NCI-H524 (cell line): Measurements from ENCODE around the gene PIF1.
A peak's percentile ranks its signal among the peaks of the same experiment; 100 is the strongest.

Experiments used
- DNase-seq, 2 experiments: peaks; one replicate each; lab custom pipeline; 2025; lab: John Stamatoyannopoulos, UW

Gene PIF1

DNA sequence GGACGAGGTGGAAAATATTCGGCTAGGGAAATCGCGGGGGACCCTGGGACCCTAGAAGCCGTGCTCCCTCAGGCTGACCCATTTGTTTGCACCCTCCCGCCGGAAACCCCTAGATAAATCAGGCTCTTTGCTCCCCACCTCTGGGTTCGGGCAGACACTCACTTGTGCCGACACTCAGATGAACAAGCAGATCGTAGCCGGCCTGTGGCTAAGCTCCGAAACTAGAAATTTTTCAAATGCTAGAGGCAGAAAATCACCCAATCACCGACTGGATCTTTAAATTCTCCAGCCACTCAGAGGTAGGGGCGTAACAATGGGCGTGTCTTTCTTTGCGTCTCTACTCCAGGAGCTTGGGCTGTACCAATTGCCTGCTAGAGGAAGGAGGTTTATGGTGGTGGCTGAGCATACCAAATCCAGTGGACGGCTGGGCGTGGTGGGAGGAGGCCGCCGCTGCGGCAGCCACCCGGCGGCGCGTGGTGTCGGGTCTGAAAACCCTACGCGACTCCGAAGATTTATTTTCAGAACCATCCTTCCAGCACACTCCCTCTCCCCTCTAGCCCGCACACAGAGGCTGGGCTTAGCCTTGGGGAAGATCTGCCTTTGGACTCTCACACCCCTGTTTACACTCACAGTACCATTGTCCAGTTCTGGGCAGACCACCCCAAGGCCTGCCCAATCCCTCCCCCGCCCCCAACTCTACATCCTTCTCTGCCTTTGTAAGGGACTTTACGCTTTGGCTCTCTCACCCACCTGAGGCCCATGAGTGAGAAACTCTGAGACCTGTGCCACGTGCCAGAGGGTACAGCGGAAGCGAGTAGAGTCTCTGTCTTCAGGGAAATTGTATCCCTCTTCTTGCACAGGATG, at the start of gene PIF1:
TSS of gene PIF1 (minus strand) at position 217 of the 864 bp plus-strand sequence. CDS start 1,312 bp downstream, outside the sequence.
- DNase-seq, result peak; percentile 99

GRCh38 chr15:64870353-64870752, 44.9 kb upstream of the PIF1 start:
- DNase-seq, result no peak

DNA sequence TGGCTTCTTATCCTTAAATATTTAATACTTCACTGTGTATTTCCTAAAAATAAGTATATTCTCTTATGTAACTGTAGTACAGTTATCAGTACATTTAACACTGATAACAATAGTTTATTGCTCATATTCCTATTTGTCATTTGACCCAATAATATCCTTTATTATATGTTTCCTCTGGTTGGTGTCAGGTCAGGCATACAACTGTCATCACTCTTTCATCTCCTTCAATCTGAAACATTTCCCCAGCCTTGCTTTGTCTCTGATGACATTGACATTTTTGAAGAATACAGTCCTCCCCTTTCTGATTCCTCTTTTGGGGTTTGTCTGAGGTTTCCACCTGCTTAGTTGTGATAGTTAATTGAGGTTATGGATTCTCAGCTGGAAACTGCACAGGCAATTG, 44.1 kb upstream of the PIF1 start:
- no peak for DNase-seq

DNA sequence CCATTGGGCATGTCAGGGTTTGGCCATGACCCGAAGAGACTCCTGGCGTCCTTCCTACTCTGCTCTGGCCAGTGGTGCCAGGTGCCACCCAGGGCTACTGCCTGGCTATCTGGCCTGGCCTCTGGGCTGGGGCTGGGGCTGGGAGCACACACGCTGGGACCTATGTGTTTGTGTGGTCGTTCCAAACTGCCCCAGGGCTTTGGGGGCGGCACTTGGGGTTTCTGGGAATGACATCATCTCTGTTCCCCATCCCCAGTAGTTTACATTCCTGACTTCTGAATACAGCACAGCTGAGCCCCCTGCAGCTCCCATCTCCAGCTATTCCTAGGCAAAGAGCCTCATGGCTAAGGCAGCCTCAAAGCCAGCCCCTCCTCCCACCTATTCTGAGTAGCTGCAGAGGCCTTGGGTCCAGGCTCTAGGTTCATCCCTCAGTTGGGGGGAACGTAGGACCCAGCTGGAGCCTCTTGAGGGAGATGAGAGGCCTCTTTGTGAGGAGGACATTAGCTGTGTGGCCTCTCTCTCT, 40.6 kb upstream of the PIF1 start:
- DNase-seq, result no peak

- no peak for DNase-seq
Observed at GRCh38 chr15:64865126-64865997, 39.9 kb upstream of the PIF1 start.

DNA sequence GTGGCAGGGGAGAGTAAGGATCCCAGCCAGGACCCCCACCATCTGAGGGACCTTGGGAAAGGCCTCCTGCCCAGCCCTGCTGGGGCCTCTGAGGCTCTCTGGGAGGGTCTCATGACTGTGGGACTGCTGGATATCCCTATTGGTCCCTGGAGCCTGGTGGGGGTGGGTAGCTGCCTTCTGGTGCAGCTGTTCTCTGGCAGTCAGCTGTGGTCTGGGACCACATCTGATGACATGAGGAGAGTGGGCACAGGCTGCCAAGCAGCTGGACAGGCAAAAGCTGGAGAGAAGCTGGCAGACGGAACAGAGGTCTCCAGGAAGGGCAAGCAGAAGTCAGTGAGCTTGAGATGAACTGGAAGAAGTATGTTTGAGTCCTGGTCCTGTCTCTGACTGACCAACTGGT, 38.6 kb upstream of the PIF1 start:
- no peak for DNase-seq

DNA sequence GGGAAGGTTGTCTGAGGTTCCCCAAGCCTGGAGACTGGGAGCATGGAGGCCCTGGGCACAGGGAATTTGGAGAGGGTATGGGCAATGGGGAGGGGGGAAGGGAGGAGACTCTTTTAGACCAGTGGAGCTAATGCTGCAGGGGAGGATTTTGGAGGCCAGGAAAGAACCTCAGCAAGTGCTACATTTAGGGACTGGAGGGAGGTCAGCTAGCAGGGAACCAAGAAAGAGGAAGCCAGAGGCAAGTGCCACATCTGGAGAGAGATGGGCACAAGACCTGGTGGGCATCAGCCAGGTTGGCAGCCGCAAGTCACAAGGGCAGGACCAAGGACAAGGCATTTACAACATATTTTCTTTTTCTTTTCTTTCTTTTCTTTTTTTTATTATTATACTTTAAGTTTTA, 37.0 kb upstream of the PIF1 start:
- no peak for DNase-seq

- DNase-seq, result no peak
Observed at GRCh38 chr15:64861960-64862359, 36.5 kb upstream of the PIF1 start.

GRCh38 chr15:64861331-64861730, 35.9 kb upstream of the PIF1 start:
- DNase-seq, result no peak

- no peak for DNase-seq
Observed at GRCh38 chr15:64859226-64859625, 33.8 kb upstream of the PIF1 start.

GRCh38 chr15:64858021-64858575, 32.7 kb upstream of the PIF1 start:
- no peak for DNase-seq

DNA sequence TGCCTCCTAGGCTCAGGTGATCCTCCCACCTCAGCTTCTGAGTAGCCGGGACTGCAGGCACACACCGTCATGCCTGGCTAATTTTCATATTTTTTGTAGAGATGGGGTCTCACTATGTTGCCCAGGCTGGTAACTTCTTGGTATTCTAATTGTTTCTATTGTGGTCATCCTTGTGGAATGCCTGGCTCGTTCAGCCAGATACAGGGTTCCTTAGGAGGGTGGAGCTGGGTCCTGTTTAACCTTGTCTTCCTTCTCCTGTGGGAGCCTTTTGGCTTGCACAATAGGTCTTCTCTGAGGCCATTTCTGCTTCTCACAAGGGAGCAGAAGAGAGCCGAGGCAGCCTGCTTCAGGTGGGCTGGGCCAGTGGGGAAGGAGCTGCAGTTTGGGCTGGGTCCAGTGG, 32.0 kb upstream of the PIF1 start:
- no peak for DNase-seq

DNA sequence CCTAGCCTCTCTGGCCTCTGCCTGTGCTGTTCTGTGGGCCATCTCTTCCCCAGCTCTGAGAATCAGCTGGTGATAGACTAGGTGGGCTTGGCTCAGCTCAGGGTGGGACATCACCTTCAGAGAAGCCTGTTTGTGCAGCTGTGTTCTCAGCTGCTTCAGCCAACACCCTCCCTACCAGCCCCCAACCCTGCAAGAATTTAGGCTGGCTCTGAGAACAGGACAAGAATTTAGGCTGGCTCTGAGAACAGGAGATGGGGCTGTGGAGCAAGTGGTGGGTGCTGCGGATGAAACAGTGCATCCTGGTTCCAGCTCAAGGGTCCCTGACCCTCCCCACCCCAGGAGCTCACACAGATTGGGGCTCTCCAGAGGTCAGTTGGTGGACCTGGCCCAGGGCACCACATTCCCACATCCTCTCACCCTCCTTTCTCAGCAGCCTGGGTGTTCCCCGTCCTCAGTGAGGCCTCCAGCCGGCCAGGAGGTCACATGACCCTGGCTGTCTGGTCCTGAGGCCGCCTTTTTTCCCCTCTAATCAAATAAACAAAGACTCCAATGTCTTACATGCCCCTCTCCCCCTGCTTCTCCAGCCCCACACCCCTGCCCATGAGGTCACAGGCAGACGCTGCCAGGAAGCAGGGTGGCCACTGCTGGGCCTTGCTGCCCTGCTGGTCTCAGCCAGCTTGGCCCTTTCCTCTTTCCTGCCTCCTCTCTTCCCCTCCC, 31.1 kb upstream of the PIF1 start:
- no peak for DNase-seq

GRCh38 chr15:64855205-64855975, 29.9 kb upstream of the PIF1 start:
- no peak for DNase-seq

DNA sequence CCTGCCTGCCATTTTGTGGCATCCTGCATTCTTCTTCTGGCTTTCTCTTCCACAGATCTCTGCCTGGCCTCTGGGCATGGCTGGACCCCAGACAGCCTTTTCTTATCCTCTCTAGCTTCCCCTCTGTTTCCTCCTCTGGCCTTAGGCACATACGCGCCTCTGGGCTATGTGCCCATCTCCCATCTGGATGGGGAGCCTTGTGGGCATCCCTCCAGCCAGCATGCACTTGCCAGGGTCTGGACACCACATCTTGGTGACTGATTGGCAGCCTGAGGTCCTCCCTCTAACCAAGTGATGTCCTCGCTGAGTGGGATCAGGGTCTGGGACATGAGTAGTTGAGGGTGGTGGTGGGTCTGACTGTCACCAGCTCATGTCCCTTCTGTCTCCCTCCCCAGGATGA, 29.1 kb upstream of the PIF1 start:
- no peak for DNase-seq

DNA sequence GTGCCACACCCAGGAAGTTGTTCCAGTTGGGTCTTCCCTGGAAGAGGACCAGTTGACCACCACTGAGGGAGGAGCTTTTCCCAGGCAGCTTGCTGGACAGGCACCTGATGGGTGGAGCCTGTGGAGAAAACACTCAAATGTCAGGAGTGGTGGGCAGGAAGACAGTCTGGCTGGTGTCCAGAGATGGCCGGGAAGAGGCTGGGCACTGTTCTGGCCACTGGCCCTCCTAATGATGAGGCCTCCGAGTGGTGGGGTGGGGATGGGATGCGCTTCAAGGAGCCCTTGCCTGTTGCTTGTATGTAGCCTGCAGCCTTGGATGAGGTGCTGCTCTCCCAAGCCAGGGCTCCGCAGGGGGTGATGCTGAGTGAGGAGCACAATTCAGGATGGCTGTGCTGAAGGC, 28.6 kb upstream of the PIF1 start:
- DNase-seq, result no peak

- no peak for DNase-seq
Observed at GRCh38 chr15:64851503-64851840, 26.0 kb upstream of the PIF1 start.

DNA sequence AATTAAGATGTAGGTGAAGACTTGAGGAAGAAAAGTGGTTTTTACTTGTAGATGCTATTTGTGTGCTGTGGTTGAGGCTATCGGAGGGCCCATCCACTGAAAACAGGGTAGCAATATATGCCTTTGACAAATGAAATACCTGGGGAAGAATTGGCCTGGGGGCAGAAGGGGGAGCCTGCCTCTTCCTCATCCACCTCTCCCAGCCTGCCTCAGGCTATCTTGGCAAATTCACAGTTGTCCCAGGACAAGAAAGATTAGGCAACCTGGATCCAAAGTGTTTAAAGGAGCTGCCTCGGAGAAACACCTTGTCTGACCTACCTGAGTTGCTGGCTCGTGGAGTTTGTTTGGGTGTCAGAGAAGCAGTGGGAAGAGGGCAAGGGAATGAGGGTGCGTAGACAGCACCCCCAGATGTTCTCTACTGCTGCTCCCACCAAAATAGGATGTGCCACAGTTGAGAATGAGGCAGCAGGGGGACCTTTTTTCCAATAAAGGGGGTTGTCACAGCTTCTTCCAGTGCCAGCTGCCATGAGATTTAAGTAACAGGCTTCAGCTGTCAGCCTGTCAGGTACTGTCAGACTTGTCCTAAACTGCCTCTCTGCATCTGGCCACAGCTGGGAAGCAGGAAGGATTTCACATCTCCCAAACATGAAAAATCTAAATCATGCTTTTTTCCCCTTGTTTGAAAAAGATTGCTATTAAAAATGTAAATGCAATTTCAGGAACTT, 25.5 kb upstream of the PIF1 start:
- no peak for DNase-seq

DNA sequence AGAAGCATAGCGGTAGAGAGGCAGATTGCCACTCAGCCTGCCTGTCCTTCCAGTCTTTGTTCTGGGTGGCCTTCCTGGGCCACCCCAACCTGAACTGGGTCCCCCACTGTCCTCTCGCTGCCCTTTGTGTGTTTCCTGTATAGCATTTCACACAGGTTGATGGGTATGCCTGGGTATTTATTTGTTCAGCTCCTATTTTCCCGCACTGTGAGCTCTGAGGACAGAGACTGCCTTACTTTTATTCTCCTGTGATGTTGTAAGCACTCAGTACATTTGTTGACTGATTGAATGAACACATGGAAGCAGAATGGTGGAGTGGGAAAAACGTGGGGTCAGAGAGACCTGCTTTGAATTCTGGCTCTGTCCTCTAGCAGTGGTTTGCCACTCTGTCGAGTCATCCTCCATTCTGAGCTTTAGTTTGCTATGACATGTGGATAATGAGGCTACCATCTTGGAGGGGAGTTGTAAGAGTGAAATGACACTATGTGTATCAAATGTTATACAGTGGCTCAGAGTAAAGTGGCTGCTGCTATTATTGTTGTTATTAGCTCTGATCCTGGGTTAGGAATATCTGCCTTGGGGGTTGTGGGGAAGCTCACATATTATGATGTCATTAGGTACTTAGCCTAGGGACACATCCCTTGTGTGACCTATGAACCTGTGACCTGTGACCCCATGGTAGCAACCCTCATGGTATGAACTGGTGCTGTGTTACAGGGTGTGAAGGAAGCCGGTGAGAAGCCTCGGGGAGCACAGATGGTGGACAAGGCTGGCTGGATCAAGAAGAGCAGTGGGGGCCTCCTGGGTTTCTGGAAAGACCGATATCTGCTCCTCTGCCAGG, 22.6 kb upstream of the PIF1 start:
- DNase-seq, result no peak

DNA sequence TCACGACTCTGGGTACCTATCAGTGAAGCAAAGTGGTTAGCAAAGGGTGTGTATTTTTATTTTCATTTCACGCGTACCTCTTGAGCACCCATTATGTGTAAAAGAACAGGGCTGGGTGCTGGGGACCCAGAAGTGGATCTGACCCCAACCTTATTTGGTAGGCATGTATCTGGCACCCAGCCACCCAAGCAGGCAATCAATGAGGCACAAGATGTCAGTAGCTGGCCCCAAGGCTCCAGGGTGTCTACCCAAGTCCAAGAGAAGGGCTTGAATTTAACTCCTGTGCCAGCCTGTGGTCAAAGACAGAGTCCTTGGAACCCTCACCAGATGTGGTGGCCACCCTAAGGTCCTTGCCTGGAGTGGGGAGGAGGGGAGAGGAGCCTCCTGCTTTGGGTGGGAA, 22.0 kb upstream of the PIF1 start:
- no peak for DNase-seq
